ENCODE measurements around the gene C5orf47.

The C5orf47 gene

DNA sequence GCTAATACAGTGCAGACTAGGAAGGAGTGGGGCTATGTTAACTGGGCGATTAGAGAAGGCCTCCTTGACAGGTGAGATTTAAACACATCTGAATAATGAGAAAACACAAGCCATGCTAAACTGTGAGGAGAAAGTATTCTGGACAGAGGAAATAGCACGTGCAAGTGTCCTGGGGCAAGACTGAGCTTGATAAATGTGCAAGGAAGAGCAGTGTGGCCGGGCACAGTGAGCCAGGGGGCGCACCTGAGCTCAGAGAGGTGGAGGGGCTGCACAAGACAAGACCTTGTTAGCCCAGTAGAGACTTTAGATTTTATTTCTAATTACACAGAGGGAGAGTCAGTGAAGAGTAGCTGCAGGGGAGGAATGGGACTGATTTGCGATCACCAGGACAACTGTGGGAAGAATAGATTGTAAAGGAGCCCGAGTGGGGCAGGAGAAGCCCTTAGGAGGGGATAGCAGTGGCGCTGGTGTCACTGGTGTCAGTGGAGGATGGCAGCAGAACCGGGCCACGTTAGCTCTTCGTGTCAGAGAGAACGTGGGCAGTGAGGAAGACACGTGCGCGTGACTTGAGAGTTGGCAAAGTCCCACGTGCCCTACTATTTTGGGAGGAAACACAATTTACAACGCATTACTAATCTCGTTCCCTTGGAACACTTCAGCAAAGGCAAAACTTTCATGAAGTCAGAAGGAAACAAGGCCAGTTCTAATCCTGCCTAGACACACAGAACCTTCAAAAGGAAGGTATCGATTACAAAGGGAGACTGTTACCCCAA, 17.9 kb upstream of the C5orf47 start:
- DNase-seq (ENCODE audit: low spot score), result no peak

DNA sequence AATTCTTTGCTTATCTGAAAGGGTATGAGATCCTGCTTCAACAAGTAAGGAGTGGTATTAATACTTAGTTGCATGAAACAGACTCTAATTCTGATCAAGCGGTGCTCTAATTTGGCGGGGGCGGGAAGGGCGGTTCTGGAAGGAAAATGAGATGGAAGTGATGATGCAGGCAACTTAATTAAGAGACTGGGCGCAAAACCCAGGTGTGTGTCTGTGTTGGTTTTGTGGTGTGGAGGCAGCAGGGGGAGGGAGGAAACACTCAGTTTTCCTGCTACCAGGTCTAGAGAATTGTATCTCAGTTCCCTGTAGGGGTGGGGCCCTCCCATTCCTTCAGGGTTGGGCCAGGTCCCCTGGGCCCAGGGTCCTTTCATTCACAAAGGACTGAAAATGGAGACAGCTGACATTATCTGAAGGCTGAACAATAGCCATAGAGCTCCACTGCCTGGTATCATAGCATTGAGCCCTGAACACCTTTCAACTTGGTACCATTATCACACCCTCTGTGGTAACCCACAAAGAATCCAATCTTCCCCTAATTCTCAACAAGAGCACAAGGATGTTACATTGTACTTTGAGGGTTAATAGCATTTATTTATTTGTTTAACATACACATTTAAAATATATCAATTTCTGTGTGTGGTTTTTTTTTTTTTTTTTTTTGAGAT, 17.2 kb upstream of the C5orf47 start:
- no peak for DNase-seq (ENCODE audit: low spot score)

DNA sequence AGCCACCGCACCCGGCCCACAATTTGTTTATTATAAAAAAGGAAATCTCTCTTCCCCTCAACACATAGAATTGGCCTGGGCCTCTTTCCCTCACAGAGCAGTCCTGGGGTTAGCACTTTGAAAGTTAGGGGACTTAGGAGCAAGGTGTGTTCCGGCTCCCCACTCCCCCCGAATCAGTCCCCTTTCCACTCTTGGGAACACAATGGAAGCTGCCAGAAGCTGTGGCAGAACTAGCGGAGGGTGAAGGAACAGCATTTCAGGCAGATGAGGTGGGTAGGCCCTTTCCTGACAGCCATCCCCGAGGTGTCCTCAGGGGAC, 16.4 kb upstream of the C5orf47 start:
- no peak for DNase-seq (ENCODE audit: low spot score)

DNA sequence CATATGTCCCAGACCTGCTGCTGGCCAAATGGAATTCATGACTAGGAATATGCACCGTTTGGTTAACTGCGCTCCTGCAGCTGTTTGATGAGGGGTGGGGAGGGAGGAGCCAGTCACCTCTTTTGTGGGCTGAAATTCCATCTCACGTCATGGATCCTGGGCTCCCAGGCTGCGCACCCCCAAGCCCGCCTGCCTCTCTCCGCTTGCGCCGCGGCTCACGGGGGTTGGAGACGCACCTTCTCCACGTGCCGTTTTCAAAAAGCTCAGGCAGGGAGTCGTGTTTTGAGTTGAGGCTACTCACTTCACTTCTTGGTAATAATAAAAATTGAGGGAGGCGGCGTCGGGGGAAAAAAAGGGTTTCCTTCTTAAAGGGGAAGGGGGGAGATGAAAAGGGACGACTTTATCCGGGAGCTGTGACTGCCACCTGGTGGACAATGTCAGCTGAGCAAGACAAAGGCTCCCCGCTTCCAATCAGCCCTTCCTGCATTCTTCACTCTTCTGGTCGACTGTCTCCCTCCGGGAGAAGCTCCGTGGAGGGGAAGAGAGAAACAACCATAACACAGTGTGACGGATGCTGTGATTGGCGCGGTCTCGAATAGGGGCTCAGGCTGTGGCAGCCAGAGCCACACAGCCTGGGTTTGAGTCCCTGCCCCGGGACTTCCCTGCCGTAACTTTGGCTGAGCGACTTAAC, 15.9 kb upstream of the C5orf47 start:
- DNase-seq (ENCODE audit: low spot score), result peak; percentile 87

DNA sequence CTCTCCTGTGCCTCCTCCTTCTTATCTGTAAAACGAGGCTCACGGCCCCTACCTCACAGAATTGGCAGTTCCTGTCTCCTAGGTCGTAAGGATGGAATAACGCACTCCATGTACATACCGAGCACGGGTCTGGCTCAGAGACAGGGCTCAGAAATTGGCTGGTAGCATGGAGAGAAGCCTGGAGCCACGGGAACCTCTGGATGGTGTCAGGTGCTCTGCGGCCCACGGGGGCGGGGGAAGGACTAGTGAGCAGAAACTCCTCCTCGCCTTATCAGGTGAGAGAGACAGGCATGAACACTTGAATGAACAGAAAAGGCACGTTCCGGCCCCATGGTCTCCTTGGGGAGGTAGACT, 15.4 kb upstream of the C5orf47 start:
- no peak for DNase-seq (ENCODE audit: low spot score)

DNA sequence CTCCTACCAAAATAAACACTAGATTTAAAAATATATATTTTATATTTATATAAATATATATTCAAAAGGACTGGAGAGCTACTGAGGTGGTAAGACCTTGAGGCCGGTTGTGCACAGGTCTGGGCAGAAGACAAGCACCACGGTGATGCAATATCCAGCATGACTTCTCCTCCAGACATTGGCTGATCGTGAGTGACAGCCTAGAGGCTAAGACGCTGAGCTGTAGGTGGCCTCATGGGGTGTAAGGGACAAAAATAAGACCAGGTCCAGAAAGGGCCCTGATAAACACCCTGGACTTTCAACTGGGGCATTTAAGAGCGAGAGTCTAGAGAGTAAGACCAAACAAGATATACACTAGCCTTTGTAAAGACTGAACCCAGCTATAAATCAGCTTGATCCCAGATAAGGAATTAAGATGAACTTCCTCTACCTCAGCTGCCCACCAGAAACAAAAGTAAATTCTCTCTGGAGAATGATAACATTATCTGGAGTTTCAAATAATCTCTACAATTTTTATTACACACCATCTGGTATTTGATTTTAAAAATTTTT, 14.2 kb upstream of the C5orf47 start:
- DNase-seq (ENCODE audit: low spot score), result no peak

DNA sequence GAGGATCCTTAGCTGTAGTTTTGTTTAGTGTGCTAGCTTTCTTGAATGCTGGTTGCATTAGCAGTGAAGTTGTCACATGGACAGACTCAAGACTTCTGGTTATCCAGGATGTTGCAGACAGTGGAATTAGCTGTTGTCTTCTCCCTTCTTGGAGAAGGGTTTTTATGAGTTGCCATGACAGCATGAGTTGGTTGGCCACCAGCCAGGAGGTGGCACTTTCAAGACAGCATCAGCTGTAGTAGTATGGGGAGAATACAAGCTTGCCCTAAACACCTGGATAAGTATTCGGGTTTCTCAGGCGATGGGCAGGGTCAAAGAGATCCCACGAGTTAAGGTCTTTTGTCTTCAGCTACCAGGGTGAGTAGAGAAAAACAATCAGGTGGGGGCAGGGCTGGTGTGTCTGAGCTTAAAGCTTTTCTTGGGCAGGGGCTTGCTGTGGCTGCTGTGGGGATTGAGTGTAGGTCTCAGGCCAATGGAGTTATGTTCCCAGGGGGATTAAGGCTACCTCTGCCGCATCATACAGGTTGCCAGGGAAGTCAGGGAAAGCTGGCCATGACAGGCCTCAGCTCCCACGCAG, 7.7 kb upstream of the C5orf47 start:
- DNase-seq (ENCODE audit: low spot score), result no peak

DNA sequence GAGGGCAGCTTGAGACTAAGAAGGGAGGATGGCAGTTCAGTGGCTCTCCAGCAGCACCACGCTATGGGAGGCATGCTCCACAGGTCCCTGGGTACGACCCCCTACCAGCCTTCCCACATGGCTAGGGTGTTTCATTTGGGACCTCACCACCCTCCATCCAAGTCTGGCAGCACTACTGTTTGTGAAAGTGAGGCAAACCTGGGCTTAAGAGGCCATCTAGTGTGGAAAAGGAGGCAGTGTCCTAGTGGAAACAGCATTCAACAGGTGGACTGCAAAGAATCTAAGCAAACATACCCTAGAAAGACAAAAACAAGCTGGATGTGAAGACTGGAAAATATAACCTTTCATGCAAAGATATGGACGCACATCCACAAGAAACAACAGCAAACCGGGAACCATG, 4.8 kb upstream of the C5orf47 start:
- DNase-seq (ENCODE audit: low spot score), result no peak

DNA sequence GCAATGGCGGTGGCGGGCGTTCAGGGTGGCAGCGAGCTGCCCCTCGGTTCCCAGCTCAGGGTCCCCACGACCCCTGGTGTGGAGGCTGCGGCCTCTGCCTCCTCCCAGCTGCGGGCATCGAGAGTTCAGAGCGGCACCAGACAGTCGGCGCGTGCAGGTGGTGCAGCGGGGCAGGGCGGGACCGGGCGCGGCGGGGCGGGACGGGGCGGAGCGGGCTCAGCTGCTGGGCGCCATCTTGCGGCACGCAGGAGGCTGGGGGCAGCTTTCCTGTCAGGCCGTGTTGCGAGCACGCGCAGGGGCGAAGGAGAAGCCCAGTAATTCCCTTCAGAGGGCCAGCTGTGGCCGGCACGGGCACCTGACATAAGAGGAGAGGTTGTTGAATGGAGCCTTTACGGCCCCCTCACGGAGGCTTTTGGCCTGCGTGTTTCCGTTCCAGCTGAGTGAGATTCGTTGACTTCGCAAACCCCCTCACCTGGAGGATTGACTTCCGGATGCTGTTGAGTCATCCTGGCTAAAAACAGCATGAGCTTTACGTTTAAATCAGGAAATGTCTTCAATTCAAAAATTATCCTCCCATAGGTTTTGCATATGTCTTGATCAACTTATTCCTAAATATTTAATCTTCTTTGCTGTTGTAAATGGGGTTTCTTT, 587 bp downstream of the C5orf47 start:
- DNase-seq (ENCODE audit: low spot score), result no peak

DNA sequence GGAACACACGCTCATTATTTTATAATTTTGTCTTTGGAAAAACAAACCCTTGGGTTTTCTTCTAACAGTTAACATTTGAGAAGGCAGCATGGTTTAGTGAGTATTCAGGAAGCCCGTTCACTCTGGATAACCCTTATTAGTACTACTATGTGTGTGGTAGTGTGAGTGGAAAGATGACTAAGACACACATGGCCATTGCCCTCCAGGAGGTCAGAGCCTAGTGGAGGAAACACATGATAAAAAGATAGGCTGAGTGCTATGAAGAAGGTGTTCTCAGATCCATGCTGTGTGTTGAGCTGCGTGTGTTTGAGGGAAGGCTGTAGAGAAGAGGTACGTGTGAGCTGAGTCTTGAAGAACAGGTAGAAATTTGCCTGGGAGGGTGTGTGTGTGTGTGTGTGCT, 8.4 kb downstream of the C5orf47 start:
- no peak for DNase-seq (ENCODE audit: low spot score)

DNA sequence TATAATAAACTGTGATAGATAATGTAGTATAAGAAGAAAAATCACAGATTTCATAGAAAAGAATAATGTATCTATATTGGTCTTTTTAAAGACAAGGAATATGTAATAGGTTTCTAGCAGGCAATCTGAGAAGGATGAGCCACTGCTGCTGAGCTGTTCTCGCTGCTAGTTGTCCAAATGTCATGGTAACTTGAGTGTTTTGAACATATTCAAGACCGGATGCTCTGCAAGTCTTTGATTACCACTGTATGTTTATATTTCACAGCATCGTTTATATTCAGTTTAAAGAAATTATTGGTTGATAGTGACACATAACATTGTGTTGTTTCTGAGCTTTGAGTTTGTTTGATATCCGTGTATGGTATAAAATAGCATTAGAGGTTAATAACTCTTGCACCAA, 9.6 kb downstream of the C5orf47 start:
- DNase-seq (ENCODE audit: low spot score), result no peak

DNA sequence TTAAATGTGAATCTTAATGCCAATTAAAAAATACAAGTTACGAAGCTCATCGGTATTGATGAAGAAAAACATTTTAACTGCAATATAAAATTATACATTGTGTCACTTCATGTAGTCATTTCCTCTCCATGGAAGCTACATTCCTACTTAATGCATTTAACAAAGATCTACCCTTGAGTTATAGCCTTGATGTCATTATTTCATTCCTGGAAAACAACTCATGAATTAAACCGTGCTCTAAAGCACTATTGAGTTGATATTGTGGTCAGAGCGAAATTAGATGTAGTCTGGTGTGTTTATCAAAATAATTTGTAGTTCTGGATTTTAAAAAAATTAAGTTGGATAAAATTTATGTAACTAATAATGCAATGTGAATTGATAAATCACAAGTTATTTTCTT, 11.1 kb downstream of the C5orf47 start:
- no peak for DNase-seq (ENCODE audit: low spot score)

DNA sequence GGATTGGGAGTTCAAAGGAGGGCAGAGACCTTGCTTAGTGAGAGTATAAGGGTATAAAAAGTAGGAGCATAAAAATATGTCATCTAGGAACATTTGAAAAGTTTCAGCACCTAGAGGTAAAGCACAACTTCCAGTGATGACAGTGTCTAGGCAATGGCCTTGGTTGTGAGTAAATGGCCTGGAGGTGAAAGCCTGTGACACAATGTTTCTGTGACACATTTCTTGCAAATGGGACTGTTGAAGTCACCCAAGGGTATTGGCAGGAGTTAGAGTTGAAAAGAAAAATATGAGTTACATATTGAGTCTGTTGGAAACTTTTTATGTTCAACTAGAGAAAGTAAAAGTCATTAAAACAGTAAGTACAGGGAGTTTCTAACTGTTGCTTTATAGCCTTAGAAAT, 14.8 kb downstream of the C5orf47 start:
- DNase-seq (ENCODE audit: low spot score), result no peak

DNA sequence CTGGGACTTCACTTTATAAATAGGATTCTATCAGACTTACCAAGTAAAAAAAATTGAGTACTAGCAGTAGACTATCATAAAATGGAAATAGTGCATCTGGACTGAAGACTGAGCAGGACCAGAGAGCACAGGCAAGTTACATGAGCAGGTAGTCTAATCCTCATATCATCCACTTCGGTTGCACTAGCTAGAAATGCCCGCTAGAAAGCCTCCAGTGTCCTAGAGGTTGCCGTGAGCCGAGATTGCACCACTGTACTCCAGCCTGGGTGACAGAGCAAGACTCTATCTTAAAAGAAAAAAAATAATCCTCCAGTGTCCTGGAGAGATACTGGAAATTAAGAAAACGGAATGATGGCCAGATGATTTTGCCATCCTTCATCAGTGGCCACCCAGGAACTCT, 20.0 kb downstream of the C5orf47 start:
- no peak for DNase-seq (ENCODE audit: low spot score)

DNA sequence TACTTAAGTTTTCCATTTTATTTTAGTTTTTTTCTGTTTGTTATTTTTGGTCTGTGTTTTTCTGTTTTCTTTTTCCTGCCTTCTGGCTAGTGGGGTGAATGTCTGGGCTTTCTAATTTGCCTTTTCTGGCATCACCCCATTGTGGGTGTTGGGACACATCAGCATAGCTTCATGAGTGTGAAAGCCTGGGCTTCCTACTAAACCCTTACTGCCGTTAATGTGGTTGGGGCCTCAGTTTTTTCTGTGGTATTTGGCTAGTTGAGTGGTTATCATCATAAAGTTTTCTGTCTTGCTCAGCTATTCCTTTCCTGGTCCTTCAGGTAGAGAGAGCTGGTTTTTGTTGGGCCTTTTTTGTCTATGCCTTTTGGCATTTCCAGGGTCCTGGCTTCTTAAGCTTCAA, 21.4 kb downstream of the C5orf47 start:
- no peak for DNase-seq (ENCODE audit: low spot score)

DNA sequence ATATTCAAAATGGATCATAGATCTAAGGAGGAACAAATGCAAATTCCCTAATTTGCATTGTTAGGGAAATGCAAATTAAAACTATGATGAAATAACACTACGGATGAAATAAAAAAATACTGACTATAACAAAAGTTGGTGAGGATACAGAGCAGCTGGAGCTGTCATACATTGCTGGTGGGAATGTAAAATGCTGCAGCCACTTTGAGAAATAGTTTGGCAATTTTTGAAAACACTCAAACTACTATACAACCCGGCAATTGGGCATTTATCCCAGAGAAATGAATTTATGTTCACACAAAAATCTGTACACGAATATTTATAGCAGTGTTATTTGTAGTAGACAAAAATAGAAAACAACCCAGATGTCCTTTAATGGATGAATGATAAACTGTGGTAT, 22.5 kb downstream of the C5orf47 start:
- no peak for DNase-seq (ENCODE audit: low spot score)

DNA sequence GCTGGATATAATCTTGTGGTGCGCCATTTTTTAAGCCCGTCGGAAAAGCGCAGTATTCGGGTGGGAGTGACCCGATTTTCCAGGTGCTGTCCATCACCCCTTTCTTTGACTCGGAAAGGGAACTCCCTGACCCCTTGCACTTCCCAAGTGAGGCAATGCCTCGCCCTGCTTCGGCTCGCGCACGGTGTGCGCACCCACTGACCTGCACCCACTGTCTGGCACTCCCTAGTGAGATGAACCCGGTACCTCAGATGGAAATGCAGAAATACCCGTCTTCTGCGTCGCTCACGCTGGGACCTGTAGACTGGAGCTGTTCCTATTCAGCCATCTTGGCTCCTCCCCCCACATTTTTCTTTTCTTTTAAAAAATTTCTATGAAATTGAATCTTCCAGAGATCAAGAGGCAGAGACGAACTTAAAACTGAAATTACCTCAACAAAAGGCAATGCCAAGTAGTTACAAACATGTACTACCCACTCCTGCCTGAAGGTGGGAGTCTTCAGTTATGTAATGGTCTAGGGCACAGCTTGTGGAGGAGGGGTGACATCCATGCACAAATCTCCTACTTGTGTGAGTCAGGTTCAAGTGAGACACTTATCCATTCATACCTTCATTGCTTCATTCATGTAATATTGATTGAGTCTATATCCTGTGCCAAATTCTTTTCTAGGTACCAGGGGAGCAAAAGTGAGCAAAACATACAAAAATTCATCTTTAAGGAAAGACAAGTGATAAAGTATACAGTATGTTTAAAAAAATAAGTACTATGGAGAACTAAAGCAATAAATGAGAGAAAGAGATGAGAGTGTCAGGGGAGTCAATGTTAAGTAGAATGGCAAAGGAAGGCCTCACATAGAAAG, 31.3 kb downstream of the C5orf47 start:
- DNase-seq (ENCODE audit: low spot score), result peak; percentile 12

DNA sequence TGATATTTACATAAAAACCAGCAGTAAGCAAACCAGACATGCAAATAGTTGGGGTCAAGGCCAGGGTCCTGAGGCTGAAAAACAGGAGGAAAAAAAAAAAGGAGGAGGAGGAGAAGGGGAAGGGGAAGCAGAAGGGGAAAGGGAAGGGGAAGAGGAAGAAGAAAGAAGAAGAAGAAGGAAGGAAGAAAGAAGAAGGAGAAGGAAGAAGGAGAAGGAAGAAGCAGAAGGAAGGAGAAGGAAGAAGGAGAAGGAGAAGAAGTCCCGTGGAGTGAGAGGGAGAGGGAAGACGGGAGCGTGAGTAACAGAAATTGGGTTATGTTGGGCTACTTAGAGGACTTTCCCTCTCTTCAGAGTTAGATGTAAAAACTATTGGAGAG, 31.9 kb downstream of the C5orf47 start:
- no peak for DNase-seq (ENCODE audit: low spot score)

DNA sequence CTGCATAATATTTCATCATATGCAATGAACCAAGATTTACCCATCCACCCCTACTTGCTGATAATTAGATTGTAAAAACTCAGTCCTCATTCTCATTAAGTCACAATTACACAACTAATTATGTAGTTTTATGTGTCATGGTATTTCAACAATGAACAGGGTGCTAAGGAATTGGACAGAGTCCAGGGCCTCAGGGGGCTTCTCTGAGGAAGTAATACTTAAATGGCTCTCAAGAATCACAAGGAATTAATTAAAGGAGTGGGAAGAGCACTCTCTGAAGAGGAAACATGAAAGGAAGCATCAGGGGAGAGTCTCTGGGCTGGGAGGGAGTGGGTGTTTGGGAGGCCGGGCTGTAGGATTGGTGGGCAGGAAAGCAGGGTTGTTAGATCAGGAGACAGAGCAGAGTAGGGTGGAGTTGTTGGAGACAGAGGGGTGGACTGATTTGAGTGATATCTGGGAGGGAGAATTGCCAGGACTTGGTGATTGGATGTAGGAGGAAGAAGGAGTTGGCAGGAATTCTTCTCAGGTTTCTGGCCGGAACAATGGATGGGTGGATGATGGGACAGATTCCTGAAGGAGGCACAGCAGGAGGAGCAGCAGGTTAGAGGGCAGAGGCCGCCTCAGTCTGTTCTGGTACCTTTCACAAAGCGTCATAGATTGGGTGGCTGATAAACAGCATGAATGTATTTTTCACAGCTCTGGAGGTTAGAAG, 33.6 kb downstream of the C5orf47 start:
- no peak for DNase-seq (ENCODE audit: low spot score)

DNA sequence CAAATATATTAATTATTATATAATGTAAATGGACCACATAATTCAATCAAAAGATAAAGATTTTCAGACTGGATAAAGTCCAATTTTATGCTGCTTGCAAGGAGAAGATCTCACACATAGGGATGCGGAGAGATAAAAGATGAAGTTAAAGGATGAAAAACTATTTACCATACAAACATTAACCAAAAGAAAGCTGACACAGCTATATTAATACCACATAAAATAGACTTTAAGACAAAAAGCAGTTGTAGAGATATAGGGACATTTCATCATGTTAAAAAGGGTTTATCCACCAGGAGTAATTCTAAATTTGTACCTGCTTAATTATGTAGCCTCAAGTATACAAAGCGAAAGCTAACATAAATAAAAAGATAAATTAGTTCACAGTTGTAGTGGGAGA, 41.3 kb downstream of the C5orf47 start:
- no peak for DNase-seq (ENCODE audit: low spot score)

Data from AG08396 (cell line).